Naive B cell (primary cell): ENCODE results near the gene TXLNG. TPM values are rescaled to one million over a fixed set of nuclear protein-coding genes. Genes with fewer than 3 reads are reported as not detected.

Experiments
- ATAC-seq, 2 donors: fragments of 150-1000 bp; cut with Tn5 transposase; 2 replicates each; pipeline ENCODE4 v1.10.0; 2021; ENCODE audit warnings: low read depth in 2 of 2, mild to moderate bottlenecking in 2 of 2, moderate library complexity in 2 of 2
- DNase-seq: peaks from one replicate; pipeline ENCODE4 v3.0.0; 2022
- H3K27ac Mint-ChIP-seq, 6 donors: one replicate each; pipeline ENCODE4 v1.8.0; 2020 to 2022; ENCODE audit warnings: mild to moderate bottlenecking in 6 of 6, mixed read lengths in 6 of 6, moderate library complexity in 5 of 6, inconsistent platforms in 2 of 6
- H3K27me3 Mint-ChIP-seq, 3 donors: one replicate each; pipeline ENCODE4 v1.8.0; 2021 to 2022; ENCODE audit warnings: mixed read lengths in 3 of 3, mild to moderate bottlenecking in 1 of 3
- H3K36me3 Mint-ChIP-seq, 2 donors: one replicate each; pipeline ENCODE4 v1.8.0; 2020 to 2022; ENCODE audit warnings: mixed read lengths in 2 of 2, inconsistent platforms in 1 of 2, mild to moderate bottlenecking in 1 of 2
- H3K4me1 Mint-ChIP-seq, 3 donors: one replicate each; pipeline ENCODE4 v1.8.0; 2020 to 2022; ENCODE audit warnings: mixed read lengths in 3 of 3, inconsistent platforms in 1 of 3, mild to moderate bottlenecking in 1 of 3, moderate library complexity in 1 of 3
- H3K4me3 Mint-ChIP-seq, 8 donors: one replicate each; pipeline ENCODE4 v1.8.0; 2020 to 2022; ENCODE audit warnings: mild to moderate bottlenecking in 8 of 8, mixed read lengths in 8 of 8, moderate library complexity in 8 of 8, inconsistent platforms in 2 of 8
- H3K9me3 Mint-ChIP-seq, 7 donors: one replicate each; pipeline ENCODE4 v1.8.0; 2020 to 2022; ENCODE audit warnings: mixed read lengths in 7 of 7, mild to moderate bottlenecking in 5 of 7, inconsistent platforms in 2 of 7, moderate library complexity in 1 of 7
- polyA plus RNA-seq, 6 donors: library from polyadenylated mRNA; unstranded; fragments of 300-500 nt; fragmentation: Illumina TruSeq; gene quantifications; one replicate each; pipeline ENCODE4 v1.2.3, GENCODE V29; 2021; ENCODE audit warnings: low read depth in 6 of 6

TXLNG gene
- polyA plus RNA-seq, 6 donors from 2014 or later: 8.6 to 20.8 (median 15.9) TPM

DNA sequence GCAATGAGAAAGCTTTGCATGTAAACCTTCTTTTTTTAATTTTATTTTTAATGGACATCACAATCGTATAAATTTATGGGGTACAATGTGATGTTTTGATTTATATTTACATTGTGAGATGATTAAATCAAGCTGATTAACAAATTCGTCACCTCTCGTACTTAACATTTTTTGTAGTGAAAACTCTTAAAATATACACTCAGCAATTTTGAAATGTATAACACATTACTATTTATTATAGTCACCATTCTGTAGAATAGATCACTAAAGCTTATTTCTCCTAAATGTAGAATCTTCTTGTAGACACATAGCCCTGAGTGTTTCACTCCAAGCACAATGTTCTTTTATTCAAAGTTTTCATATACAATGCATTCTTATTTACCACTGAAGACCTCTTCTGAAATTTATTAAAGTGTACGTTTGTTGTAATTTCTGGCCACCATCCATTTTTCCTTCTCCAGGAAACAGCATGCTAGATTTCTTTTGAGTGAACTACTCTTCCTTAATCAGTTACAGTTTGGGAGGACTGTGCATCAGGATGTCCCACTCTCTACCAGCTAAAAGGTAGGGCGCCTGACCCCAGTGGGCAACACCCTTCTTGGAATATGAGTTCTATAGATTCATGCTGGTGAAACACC lies 88.3 kb downstream of the TXLNG start:
- no peak for DNase-seq
- H3K4me1 Mint-ChIP-seq: peaks cover 6 to 17% (median 16%) of the 10 kb centered on the region in 3 donors
- H3K9me3 Mint-ChIP-seq: no peaks in the 10 kb centered on the region
- no peak overlapping the region for H3K4me3 Mint-ChIP-seq
- peaks cover 0 to 15% (median 0%) of the 10 kb centered on the region in 3 donors for H3K27me3 Mint-ChIP-seq
- H3K27ac Mint-ChIP-seq: peak overlapping the region in 2 of 6 donors; percentile 73 to 80
- no peaks in the 10 kb centered on the region for H3K36me3 Mint-ChIP-seq
- ATAC-seq: no peak

DNA sequence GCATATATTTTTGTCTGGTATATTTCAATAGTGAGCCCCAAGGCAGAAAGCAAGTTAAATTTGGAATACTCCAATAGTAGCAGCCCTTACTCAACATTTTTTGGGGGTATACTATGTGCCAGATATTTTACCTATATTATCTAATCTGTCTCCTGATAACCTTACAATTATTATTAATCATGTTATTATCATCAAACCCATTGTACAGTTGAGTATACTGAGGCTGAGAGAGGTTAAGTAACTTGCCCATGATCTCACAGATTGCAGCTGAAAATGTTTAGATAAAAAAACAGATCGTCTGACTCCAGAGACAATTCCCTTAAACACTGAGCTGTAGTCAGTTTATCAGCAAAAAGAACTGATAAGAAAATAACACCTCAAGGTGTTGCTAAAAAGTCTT lies 90.4 kb downstream of the TXLNG start:
- H3K4me3 Mint-ChIP-seq: no peak overlapping the region
- DNase-seq (no peak), ATAC-seq (no peak)
- no peak overlapping the region for H3K27ac Mint-ChIP-seq
- H3K4me1 Mint-ChIP-seq: peaks cover 0 to 6% (median 4%) of the 10 kb centered on the region in 3 donors
- H3K9me3 Mint-ChIP-seq: no peaks in the 10 kb centered on the region
- no peaks in the 10 kb centered on the region for H3K36me3 Mint-ChIP-seq
- H3K27me3 Mint-ChIP-seq: peaks cover 0 to 15% (median 0%) of the 10 kb centered on the region in 3 donors

DNA sequence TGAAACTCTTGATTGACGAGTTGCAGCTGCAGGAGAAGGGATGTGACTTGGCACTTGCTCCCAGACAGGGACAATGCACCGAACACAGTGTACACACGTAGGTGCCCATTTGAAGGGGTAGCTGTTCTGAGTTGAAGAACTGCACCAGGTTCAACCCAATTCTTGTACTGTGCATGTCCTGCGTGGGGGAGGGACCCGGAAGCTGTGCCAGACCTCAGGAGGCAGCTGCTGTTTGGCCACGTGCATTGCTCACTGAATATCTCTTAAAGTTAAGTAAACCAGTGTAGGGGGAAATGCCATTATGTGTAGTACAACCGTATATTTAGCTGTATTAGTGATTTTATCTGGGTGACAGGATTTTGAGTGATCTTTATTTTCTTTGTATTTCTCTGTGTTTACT lies 95.9 kb downstream of the TXLNG start:
- Mint-ChIP-seq H3K36me3 (no peaks in the 10 kb centered on the region), H3K27ac (peak overlapping the region in 4 of 6 donors; percentile 38 to 84 (median 67)), H3K9me3 (no peaks in the 10 kb centered on the region), H3K4me1 (peaks cover 13 to 29% (median 20%) of the 10 kb centered on the region in 3 donors), H3K27me3 (peaks cover 0 to 5% (median 0%) of the 10 kb centered on the region in 3 donors), H3K4me3 (peak overlapping the region; percentile 76 to 91 (median 87))
- peak; percentile 20 for DNase-seq
- peak; percentile 35 to 50 for ATAC-seq

DNA sequence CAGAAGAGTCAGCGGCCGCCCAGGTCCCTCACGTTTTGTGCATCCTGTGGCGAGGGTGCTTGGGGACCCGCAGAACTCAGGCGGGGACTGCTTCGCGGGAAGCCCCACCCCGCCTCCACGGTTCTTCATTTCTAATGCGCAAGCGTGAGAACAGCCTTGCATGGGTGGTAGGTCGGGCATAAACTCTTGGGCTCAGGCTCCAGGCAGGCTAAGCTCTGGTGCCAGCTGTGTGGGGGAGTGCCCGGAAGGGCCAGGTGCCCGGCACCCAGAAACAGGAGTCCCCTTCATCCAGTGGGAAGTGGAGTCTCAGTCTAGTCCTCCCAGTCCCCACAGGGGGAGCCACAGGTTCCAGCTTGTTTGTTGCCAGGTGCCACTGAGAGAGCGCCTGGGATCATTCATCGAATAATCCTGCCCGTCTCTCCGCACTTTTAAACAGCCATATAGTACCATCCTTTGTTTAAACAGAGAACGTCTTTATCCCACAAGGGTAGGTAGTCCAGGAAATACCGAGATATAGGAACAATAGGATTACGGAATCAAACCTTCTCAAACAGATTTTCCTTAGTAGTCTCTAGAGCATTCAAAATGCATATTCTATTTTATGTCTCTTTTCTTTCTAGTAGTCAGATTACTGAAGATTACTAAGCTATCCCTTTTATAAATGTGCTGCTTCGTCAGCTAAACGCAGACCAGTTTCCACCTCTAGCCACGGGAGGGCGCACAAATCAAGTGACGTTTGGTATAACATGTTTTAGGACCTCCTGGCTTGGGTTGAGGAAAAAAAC lies 96.6 kb downstream of the TXLNG start:
- H3K27ac Mint-ChIP-seq: peak overlapping the region in 5 of 6 donors; percentile 39 to 87 (median 74)
- no peaks in the 10 kb centered on the region for H3K9me3 Mint-ChIP-seq
- peak overlapping the region; percentile 76 to 91 (median 87) for H3K4me3 Mint-ChIP-seq
- ATAC-seq (peak; percentile 77 to 81), DNase-seq (peak; percentile 56)
- peaks cover 13 to 29% (median 20%) of the 10 kb centered on the region in 3 donors for H3K4me1 Mint-ChIP-seq
- H3K27me3 Mint-ChIP-seq: peaks cover 0 to 5% (median 0%) of the 10 kb centered on the region in 3 donors
- H3K36me3 Mint-ChIP-seq: no peaks in the 10 kb centered on the region

DNA sequence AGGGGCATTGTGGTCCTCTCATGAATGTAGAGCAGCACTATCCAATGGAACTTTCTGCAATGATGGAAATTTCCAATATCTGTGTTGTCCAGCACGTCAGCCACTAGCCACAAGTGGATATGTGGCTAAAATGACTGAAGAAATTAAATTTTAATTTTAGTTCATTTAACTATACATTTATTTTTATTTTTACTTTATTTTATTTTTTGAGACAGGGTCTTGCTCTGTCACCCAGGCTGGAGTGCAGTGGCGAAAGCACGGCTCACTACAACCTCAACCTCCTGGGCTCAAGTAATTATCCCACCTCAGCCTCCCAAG lies 97.2 kb downstream of the TXLNG start:
- no peak for ATAC-seq
- no peaks in the 10 kb centered on the region for H3K36me3 Mint-ChIP-seq
- no peak for DNase-seq
- H3K4me3 Mint-ChIP-seq: peak overlapping the region in 5 of 8 donors; percentile 76 to 91 (median 87)
- H3K27me3 Mint-ChIP-seq: peaks cover 0 to 4% (median 0%) of the 10 kb centered on the region in 3 donors
- H3K27ac Mint-ChIP-seq: no peak overlapping the region
- no peaks in the 10 kb centered on the region for H3K9me3 Mint-ChIP-seq
- H3K4me1 Mint-ChIP-seq: peaks cover 13 to 29% (median 20%) of the 10 kb centered on the region in 3 donors

DNA sequence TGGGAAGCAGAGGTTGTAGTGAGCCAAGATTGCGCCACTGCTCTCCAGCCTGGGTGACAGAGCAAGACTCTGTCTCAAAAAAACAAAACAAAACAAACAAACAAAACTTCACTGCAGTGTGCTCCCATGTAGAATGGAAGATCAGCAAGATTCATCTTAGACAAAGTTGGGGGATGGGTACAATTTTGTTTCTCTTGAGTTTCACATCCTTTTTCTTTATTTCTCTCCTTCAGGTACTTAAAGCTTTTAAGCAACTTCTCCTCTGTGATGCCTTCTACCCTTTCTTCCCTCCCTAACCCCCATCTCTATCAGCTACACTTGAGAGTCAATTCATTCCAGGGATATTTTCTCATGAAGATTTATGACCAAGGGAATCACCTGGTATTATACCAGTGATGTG lies 99.4 kb downstream of the TXLNG start:
- H3K9me3 Mint-ChIP-seq: peaks cover 0 to 2% (median 0%) of the 10 kb centered on the region in 7 donors
- H3K27ac Mint-ChIP-seq: peak overlapping the region in 5 of 6 donors; percentile 1 to 97 (median 65)
- no peaks in the 10 kb centered on the region for H3K27me3 Mint-ChIP-seq
- H3K4me3 Mint-ChIP-seq: peak overlapping the region in 3 of 8 donors; percentile 14 to 78 (median 70)
- ATAC-seq: peak; percentile 27 to 43
- peaks cover 13 to 29% (median 20%) of the 10 kb centered on the region in 3 donors for H3K4me1 Mint-ChIP-seq
- no peaks in the 10 kb centered on the region for H3K36me3 Mint-ChIP-seq
- DNase-seq: peak; percentile 47

DNA sequence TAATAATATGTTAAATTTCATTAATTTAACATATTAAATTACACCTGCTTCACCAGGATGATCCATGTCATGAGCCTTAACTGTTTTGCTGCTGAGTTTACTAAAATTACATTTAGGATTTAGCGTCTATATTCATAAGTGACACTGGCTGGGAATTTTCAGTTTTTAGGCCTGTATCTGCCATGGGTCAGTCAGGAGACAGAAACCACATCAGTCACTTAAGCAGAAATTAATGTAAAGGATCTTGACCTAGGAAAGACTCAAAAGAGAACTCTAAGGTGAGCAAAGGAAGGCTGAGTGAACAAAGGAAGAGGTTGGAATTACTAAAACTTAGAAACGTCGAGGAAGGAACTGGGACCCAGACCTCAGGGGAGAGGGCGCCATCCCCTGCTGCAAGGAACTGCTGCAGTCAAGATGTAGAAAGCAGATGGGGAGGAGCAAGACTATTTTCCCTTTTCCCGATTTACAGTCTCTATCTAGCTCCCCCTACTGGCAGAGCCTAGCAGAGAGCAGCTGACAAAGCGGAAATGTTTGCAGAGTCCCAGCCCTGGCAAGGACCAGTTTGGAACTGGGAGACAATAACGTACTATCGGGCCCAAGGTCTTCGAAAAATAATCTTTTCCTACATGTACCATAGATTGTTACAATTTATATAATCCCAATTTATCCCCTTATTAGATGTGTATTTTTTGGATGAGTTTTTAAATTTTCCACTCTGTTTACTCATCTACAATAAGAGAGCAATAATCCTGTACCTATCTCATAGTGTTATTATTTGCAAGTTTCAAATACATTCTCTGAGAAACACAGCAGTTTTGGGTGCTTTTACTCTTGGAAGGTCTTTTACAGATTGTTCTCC lies 106.5 kb downstream of the TXLNG start:
- Mint-ChIP-seq H3K4me3 (peak overlapping the region in 2 of 8 donors; percentile 24 to 45), H3K9me3 (peaks cover 0 to 5% (median 0%) of the 10 kb centered on the region in 7 donors), H3K27me3 (peaks cover 0 to 16% (median 0%) of the 10 kb centered on the region in 3 donors), H3K36me3 (no peaks in the 10 kb centered on the region), H3K27ac (peak overlapping the region in 1 of 6 donors; percentile 92), H3K4me1 (peaks cover 5% of the 10 kb centered on the region in 3 donors)
- ATAC-seq: peak; percentile 74 to 83
- peak; percentile 52 for DNase-seq

Other genes starting within 250 kb of the TXLNG start
- gene S100G, start 136.3 kb upstream of the TXLNG start, polyA plus RNA-seq: not detected
- 1 to 10 TPM; 3.2 to 6.0 (median 4.7) TPM for gene CTPS2, start 73.8 kb upstream of the TXLNG start, polyA plus RNA-seq
- gene SYAP1, start 66.9 kb upstream of the TXLNG start, polyA plus RNA-seq: 10 to 100 TPM; 11.8 to 21.3 (median 16.2) TPM
- 100 to 1,000 TPM; 158 to 255 (median 190) TPM for gene RBBP7, start 83.9 kb downstream of the TXLNG start, polyA plus RNA-seq
- gene REPS2, start 160.2 kb downstream of the TXLNG start, polyA plus RNA-seq: 1 to 10 TPM in 5 of 6 donors, not detected in 1; 1.2 to 3.2 (median 2.2) TPM